Adrenal gland (tissue), 5 donors: ENCODE results near the gene HHATL.

Experiments
- CTCF ChIP-seq, 6 experiments: fragments of 450-650 bp in 4 of 6; fragments of 200-600 bp in 2 of 6; sonication (generic) in 1 of 6; IDR thresholded peaks; 1 replicate in 5 of 6; 2 replicates in 1 of 6; pipeline versions ENCODE4 v1.5.1 to v1.8.0; 2016 to 2021; ENCODE audit warnings: antibody characterized with exemption in 6 of 6, mild to moderate bottlenecking in 2 of 6, moderate library complexity in 1 of 6
- POLR2A ChIP-seq, 2 donors: fragments of 450-650 bp; IDR thresholded peaks; one replicate each; pipeline ENCODE4 v1.6.1; 2017; ENCODE audit warnings: antibody characterized with exemption in 2 of 2, mild to moderate bottlenecking in 2 of 2, moderate library complexity in 1 of 2
- donor health status: DM: no; HTN: no; CAD: no.

GRCh38 chr3:42654331-42655201 lies 48.0 kb downstream of the HHATL start:
- no peak for TF ChIP-seq CTCF (IDR thresholded peaks at IDR 0.05)
- peak; percentile 3 to 41 for TF ChIP-seq POLR2A (IDR thresholded peaks at IDR 0.05)
